Right renal pelvis (tissue), 4 donors: ENCODE measurements around the gene TXK. TPM values are rescaled to one million over a fixed set of nuclear protein-coding genes. Genes with fewer than 3 reads are reported as not detected.

Experiments used
- DNase-seq, 4 donors: peaks; one replicate each; pipeline ENCODE4 v3.0.0-alpha.2; 2013; ENCODE audit warnings: low read depth in 4 of 4, low spot score in 3 of 4, missing footprints in 1 of 4
- polyA plus RNA-seq, 4 donors: library from polyadenylated mRNA; unstranded; fragments of 120-200 nt; gene quantifications; one replicate each; pipeline ENCODE4 v1.2.1, GENCODE V29; 2013; ENCODE audit not compliant: insufficient read length in 4 of 4

TXK gene
- polyA plus RNA-seq, 4 donors, result 1.4 to 3.4 (median 2.3) TPM

DNA sequence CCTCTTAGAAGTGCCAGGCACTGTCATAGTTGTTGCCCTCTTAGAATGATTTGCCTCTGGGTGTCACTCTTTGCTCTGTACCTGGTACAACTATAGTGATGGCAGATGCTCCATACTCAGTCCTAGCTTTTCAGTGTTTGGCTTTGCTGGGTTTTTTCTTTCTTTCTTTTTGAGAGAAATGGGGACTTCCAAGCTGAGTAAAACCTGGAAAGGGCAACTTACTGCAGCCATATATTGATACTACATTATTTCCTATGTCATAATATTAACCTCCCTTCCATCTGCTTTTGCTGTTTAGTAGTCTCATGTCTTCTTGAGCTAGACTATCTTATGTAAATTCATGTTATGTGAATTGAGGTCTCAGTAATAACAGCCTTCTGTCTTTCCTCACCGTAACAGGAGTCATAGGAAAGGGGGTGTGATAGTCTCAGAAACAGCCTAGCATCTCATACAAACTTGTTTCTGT lies 68.4 kb downstream of the TXK start:
- no peak for DNase-seq

DNA sequence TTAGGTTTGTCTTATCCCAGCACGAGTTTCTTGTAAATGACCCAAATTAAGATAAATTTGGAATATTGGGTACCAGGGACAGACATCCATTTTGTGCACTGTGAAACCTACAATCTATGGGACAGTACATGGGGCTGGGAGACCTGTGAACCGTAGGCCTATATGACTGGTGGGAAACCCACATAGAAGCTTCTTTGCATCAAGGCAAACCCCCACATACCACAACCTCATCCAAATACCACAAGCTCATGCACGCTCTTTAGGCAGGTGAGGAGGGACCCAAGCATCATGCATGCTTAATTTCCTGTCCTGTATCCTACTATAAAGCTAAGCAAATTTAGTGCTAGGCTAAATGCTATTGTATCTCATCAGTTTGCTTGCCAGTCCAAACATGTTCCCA lies 69.7 kb downstream of the TXK start:
- no peak for DNase-seq

DNA sequence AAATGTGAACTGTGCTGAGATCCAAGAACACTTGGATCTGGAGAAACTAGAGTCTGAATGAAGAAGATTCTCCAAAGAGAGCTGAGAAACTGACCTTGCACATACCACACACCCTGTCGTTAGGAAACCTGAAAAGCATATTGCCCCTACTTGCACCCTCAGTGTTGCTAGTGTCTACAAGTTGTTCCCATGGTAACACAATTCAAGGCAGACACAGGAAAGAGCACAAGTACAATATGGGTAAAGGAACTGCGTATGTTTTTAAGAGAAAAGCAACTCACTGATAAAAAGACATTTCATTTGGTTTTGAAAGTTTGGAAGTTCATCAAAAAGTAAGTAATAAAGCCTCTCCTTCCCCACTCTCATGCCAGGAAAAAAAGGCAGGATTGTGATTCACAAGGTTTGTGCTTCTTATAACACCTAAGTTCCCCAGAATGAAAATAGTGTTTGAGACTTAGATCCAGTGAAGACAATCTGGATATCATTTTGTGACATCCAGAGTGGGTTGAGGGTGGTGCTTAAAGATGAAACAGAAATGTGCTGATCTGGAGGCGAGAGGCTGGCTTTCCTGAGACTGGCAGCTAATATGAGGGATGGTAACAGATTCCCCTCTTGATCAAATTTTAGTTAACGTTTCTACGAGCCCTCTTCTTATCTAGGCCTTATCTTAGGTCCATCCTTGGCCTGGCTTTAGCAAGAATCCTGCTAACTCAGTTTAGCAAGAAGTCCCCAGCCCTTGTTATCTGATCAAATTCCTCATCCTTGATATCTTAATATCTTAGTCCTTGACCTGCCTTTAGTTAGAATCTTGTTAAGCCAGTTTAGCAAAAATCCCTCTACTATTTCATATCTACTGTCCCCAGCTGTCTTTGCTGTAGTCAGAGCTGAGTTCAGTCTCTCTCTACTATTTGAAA lies 75.2 kb downstream of the TXK start:
- DNase-seq, result no peak

DNA sequence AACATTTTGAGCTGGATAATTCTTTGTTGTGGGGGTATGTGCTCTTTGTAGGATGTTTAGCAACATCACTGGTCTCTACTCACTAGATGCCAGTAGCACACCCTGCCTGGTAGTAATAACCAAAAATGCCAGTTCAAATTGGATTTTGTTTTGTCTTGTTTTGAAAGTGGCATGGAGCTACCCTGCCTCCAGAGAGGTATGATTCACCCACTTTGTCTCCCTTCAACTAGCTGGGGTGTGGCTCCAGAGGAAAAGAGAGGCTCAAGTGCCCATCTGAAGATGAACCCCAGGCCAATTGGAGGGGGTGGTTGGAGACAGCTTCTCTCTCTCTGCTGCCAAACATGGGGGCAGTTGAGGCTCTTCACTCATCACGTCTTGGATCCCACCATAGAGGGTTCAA lies 83.0 kb downstream of the TXK start:
- DNase-seq, result no peak

DNA sequence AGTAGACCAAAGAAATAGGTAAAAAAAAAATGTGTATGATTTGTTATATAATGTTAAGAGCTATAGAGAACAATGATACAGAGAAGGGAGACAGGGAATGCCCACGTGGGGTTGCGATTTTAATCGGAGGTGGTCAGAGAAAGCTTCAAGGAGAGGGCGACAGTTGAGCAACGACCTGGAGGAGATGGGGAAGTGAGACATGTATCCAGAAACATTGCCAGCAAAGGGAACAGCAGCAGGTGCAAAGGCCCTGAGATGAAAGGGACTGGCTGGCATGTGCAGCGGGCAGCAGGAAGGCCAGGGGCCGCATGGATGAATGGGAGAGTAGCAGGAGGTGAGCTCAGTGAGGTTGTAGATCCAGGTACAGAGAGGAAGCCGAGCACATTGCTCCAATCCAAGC lies 84.6 kb downstream of the TXK start:
- no peak for DNase-seq

DNA sequence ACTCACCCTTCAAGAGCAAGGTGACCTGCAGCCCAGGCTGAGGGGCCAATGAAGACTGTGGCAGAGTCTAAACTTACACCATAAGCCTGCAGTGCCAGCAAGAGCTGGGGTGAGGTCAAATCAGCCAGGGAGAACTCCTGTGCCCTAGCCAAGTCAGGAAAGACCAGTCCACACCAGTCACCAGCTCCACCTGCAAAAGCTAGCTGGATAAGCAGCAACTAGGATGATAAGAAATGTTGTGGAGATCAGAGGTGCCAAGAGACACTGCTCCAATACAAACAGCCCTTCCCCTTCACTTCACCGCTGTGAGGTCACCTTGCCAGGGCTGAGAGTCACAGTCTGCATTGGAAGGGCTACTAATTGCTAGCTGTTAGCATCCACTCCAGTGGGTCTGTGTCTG lies 86.2 kb downstream of the TXK start:
- DNase-seq, result no peak

DNA sequence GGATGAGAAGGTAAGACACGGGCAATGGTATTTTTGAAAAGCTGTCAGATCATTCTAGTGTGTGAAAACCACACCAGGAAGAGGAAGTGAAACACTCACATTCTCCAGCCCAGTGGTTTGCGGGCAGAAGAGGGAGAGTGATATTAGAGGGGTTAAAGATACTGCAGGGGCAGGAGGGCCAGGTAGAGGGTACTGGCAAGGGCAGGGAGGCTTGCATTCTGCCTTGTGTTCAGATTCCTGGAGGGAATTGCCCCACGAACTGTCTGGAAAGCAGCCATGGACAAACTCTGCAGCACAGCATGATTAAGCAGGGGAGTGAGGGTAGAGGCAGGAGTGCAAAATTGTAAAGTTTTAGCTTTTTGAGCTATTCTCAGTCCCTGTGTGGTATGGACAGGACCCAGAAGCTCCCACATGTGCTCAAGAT lies 86.6 kb downstream of the TXK start:
- DNase-seq, result no peak

DNA sequence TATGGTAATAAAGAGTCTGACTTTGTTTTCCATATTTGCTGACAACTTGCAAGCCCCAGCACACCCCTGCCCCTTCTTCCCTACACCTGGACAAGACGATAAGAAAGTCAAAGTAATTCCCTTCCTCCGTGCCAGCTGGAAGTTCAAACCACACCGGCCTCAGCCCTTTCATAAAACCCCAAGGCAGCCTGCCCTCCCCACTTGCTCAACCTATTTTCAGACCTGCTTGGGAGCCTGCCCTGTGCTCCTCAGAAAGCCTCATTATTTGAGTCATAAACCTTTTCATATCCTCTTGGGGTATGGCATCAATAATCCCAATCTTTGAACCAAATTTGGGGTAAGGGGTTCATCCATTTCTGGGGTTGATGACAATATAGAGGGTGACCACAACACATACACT lies 88.0 kb downstream of the TXK start:
- DNase-seq, result no peak

DNA sequence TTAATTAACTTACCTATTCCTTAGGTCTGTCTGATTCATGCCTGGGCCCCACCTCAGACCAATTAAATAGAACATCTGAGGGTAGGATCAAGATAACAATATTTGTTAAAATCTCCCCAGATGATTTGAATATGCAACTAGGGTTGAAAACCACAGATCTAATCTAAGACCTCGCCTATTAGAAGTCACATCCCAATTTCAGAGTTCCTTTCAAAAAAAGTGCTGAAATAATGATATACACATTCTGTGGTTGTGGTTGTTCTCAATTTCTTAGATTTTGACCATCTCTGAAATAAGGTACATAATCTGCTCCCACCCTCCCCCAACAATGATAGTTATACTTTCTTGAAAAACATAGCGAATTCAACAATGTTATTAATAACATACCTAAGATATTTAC lies 89.8 kb downstream of the TXK start:
- DNase-seq, result no peak

DNA sequence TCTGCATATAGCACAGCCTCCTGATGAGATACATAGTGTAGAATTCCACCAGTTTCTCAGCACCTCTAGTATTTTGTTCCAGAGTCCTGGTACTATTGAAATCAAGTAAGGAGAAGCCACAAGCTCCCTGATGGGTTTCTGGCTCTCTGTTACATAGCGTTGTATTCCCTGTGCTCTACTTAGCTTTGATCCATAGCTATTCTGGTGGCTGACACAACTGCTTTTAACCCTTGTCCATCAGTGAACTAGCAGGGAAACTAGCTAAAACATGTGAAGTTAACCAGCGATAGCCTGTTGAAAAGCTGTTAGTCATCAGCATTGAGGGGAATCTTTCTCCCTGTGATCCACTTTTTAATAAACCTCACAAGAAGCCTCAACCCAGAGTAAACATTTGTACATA lies 90.5 kb downstream of the TXK start:
- DNase-seq, result no peak

DNA sequence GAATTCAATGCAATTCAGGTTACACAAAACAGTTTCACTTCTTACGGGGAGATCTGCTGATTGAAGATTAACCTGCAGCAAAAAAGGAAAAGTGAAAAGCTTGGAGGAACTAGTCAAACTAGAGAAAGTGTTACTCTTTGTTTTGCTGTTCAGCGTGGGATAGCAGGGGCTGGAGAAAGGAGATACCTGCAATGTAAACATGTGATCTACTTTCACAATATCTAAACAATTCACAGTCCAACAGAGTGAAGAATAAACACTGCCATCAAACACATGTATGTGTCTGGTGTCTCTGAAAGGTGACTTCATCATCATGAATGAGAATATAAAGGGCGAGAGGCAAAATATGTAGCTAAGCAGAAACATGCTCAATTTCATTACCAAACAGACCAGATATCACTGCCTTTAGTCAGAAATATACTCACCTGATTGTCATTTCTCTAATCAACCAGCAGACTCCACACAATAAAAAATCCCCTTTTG lies 91.0 kb downstream of the TXK start:
- no peak for DNase-seq

DNA sequence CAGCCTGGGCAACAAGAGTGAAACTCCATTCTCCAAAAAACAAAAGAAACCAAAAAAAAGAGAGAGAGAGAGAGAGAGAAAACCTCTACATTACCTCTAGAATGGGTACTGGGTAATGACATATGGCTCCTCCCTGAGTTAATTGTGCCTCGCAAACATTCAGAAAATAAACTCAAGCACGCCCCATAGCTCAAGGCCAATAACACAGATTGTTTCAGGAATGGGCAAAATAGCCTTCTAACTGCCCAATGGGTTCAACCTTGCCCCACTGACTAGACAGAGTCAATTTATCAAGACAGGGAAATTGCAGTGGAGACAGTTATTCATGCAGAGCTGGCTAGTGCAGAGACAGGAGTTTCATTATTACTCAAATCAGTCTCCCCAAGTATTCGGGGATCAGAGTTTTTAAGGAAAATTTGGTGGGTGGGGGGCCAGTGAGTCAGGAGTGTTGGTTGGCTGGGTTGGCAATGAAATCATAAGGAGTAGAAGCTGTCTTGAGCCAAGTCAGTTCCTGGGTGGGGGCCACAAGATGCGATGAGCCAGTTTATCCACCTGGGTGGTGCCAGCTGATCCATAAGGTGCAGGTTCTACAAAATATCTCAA lies 92.4 kb downstream of the TXK start:
- no peak for DNase-seq

DNA sequence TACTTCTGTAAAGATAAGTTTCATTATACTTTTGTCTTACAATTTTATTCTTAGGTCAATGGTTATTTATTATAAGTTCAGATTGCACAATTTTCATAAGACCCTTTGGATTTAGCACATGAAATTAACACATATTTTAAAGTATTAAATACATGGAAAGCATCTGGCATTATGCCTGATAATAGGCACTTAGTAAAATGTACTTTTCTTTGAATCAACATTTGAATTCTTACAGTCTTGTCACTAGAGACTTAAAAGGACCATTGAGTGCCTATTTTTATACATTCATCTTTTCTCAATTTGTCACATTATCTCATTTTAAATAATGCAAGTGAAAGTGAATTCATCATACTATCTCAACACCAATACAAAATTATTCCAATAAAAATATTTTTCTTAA lies 94.5 kb downstream of the TXK start:
- DNase-seq, result no peak

DNA sequence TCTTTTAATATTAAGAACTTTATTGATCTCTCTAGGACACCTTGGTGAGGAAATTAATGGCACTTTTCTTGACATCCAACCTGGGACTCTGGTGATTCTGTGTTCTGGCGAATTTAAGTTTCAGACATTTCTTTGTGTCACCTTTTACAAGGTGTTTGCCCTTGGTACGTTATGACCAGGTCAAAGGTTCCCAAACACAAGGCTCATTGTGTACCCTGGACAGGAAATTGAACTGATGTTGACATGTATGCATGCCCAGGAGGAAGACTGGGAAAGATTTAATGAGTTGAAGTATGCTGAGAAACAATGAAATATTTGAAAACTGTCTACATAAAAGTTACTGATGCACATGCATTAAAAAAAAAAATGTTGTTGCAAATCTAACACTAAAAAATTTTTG lies 95.4 kb downstream of the TXK start:
- DNase-seq, result no peak

DNA sequence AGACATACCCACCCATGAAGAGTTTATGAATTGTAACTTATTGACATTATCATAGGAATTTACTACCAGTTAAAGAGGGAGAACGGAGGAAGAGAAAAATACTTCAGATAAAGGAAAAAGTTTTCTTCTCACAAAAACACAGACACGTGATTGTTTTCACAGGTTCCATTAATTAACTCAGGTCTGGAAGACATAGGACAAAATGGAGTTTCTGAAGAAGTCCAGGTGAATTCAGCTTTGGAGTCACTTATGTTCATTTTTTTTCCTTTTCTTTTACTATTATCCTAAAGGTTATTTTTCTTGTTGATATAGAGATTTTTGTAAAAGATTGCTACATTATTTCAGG lies 97.0 kb downstream of the TXK start:
- DNase-seq, result no peak

DNA sequence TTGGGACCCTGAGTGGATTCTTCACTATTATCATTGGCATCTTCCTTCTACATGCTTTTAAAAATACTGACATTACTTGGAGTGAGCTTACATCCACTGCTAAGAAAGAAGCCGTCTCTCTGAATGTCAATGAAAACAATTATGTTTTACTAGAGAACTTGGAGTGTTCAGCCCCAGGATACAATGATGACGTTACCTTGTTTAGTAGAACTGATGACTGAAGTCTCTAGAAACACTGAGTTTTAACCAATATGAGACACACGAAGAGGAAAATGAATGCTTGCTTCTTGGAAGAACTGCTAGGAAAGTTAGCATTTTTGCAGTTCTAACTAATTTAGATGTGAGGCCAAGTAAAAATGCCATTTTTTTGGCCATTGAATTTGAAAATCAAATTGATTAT lies 98.1 kb downstream of the TXK start:
- no peak for DNase-seq

DNA sequence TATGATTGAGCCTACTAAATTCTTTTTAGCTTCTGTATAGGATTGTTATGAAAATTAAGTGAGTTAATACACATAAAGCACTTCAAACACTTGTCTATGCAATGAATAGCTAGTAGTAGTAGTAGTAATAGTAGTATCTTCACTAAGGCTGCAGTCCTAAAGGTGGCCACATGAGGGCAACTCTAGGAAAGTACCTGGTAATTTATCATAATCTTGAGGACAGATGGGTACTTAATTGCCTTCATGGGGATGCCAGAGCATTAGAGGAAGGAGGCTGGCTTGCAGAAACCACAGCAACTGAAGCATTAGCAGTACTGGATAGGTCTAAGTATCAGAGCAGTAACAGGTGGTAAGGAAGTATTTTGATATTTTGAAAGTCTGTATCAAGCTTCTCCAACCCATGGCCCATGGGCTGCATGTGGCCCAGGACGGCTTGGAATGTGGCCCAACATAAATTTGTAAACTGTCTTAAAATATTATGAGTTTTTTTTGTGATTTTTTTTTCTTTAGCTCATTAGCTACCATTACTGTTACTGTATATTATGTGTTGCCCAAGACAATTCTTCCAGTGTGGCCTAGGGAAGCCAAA lies 100.1 kb downstream of the TXK start:
- DNase-seq, result no peak

DNA sequence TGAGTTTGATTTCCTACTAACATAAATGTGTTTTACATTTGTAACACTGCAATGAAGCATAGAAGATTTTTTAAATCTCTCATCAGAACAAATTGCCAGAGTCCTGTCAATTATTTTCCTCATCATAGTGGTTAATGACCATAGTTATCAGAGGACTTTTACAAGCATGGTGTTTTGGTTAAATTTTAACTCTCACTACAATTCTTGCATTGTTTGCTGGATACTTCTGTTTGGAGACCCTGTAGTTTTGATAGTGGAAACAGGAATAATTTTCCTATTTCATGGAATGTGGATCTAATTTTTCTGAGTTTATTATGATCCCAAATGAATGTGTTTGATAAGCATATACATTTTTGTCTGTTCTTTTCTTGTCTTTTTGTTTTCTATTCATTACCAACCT lies 100.6 kb downstream of the TXK start:
- no peak for DNase-seq

DNA sequence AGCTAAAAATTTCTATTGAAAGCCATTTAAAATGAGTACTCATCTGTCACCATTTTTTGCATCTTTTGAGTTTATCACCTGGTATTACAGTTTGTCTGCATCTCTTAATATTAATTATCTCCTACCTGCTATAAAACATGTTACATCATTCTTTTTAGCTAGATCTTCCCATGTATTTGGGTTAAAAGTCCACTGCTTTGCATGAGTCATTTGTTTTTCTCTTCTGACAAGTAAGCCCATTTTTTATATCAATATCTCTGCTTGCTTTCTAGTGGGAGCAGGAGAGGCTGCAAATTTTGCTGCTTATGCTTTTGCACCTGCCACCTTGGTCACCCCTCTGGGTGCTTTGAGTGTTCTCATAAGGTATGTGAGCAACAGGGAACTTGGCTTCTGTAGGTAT lies 101.3 kb downstream of the TXK start:
- no peak for DNase-seq

DNA sequence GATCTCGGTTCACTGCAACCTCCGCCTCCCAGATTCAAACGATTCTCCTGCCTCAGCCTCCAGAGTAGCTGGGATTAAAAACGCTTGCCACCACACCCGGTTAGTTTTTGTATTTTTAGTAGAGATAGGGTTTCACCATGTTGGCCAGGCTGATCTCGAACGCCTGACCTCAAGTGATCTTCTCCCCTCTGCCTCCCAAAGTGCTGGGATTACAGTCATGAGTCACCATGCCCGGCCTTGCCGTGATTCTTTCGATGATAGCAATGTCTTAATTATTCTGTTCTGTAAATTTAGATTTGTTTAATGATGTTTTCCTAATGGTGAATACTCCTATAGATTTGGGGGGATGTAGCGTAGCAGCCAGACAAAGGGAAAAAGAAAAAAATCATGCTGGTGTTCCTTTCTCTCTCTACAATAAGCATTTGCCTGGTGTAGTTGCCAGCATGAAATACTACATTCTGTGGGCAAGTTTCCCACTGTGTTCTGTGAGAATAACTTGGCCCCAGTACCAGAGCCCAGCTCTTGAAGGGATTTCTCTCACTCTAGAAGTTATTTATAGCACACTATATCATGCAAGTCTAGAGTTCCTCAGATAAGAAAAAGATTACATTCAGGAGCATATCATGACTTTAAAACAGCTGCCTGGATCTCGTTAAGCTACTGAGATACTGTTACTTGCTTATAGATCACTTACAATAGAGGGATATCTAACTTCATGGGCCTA lies 102.1 kb downstream of the TXK start:
- DNase-seq, result no peak

DNA sequence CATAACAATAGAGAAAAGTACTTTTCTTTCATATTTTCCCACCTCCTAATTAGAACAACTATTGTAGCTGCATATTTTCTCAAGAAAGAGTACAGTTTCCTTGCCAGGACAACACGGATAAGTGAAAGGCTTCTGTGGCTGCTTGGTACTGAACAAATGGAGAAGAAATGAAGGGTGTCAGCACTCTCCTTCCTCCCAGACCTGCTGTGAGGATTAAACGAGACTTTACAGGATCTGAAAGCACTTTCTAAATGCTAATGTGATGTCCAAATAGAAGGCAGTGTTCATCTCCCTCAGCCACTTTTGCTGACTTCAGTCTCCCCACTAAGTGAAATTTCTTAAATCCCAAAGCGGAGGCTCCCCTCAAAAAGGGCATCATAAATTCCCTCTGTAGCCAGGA lies 103.6 kb downstream of the TXK start:
- DNase-seq, result no peak
